Mesendoderm (in vitro differentiated cells): ENCODE results near the gene SRSF1.

Source experiments
- DNase-seq: peaks from one replicate; pipeline ENCODE4 v3.0.0; 2013
- H2AK5ac ChIP-seq: 2 replicates; pipeline ENCODE4 v1.6.1; 2013; ENCODE audit warnings: low read length, inconsistent platforms
- H2BK120ac ChIP-seq: 2 replicates; pipeline ENCODE4 v1.6.1; 2013; ENCODE audit warnings: low read depth, mild to moderate bottlenecking, low read length, moderate library complexity, mixed read lengths
- H2BK15ac ChIP-seq: replicated peaks from 2 replicates; pipeline ENCODE4 v1.6.1; 2013; ENCODE audit warnings: low read depth, mild to moderate bottlenecking, moderate library complexity
- H2BK5ac ChIP-seq: 2 replicates; pipeline ENCODE4 v1.6.1; 2013; ENCODE audit warnings: low read length, inconsistent platforms
- H3K18ac ChIP-seq: 2 replicates; pipeline ENCODE4 v1.6.1; 2013; ENCODE audit warnings: mild to moderate bottlenecking, low read length, mixed read lengths
- H3K23ac ChIP-seq: one replicate; pipeline ENCODE4 v1.6.1; 2013; ENCODE audit warnings: low read length
- H3K27ac ChIP-seq: 2 replicates; pipeline ENCODE4 v1.5.1; 2013; ENCODE audit warnings: low read depth, mild to moderate bottlenecking, inconsistent platforms, low read length, moderate library complexity
- H3K27me3 ChIP-seq: 2 replicates; pipeline ENCODE4 v1.6.1; 2013; ENCODE audit warnings: low read length, control low read depth, mild to moderate bottlenecking, inconsistent platforms; ENCODE audit not compliant: insufficient read depth, poor library complexity
- H3K36me3 ChIP-seq: 2 replicates; pipeline ENCODE4 v1.6.1; 2013; ENCODE audit warnings: low read length, inconsistent platforms; ENCODE audit not compliant: control insufficient read depth, insufficient read depth
- H3K4ac ChIP-seq: one replicate; pipeline ENCODE4 v1.6.1; 2013; ENCODE audit warnings: low read depth, mild to moderate bottlenecking, low read length, moderate library complexity
- H3K4me1 ChIP-seq: 2 replicates; pipeline ENCODE4 v1.6.1; 2013; ENCODE audit warnings: low read depth, low read length, inconsistent platforms; ENCODE audit not compliant: control insufficient read depth
- H3K4me2 ChIP-seq: 2 replicates; pipeline ENCODE4 v1.6.1; 2013; ENCODE audit warnings: low read length
- H3K4me3 ChIP-seq: 2 replicates; pipeline ENCODE4 v1.5.1; 2013; ENCODE audit warnings: mild to moderate bottlenecking, low read length
- H3K56ac ChIP-seq: one replicate; pipeline ENCODE4 v1.6.1; 2013; ENCODE audit warnings: low read length
- H3K79me1 ChIP-seq: 2 replicates; pipeline ENCODE4 v1.6.1; 2013; ENCODE audit warnings: low read length, inconsistent platforms
- H3K79me2 ChIP-seq: 2 replicates; pipeline ENCODE4 v1.6.1; 2013; ENCODE audit warnings: mild to moderate bottlenecking, low read length; ENCODE audit not compliant: control insufficient read depth, insufficient read depth
- H3K9ac ChIP-seq: 2 replicates; pipeline ENCODE4 v1.6.1; 2013; ENCODE audit warnings: low read length, inconsistent platforms
- H4K5ac ChIP-seq: one replicate; pipeline ENCODE4 v1.6.1; 2013; ENCODE audit warnings: low read length
- H4K8ac ChIP-seq: one replicate; pipeline ENCODE4 v1.6.1; 2013; ENCODE audit warnings: low read depth, mild to moderate bottlenecking, control low read depth, low read length, moderate library complexity
- WGBS: extraction: QIAGEN DNeasy Blood & Tissue Kit; methylation state at CpG from one replicate; pipeline ENCODE4 v1.1.7; 2013; ENCODE audit warnings: low lambda C conversion rate, missing lambda C conversion rate; ENCODE audit not compliant: insufficient coverage; ENCODE audit errors: extremely low coverage; 5-methylcytosine and 5-hydroxymethylcytosine counted together

SRSF1 gene

DNA sequence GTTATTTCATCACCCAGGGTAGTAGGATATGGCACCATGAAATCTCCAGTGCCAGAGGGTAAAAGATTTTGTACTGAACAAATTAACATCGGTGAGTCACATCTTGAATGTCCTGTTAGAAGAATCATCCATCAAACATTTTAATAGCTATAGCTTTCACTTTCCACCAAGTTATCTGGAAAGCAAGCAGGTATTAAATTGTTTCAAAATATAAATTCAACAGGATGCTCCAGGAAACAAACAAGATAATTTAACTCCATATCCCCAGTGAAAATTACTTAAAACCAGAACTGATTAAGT is 21.4 kb downstream of the SRSF1 start:
- H4K8ac ChIP-seq: no peak overlapping the region
- H3K4me2 ChIP-seq: no peak overlapping the region
- peaks cover 2% of the 10 kb centered on the region for H3K4me1 ChIP-seq
- peak overlapping the region; percentile 19 for H3K9ac ChIP-seq
- H3K56ac ChIP-seq: no peak overlapping the region
- H3K23ac ChIP-seq: no peak overlapping the region
- WGBS: no CpG with 5 or more reads among the region's 1 CpG
- H2BK5ac ChIP-seq: no peak overlapping the region
- H3K79me1 ChIP-seq: peaks cover 15% of the 10 kb centered on the region
- peaks cover 2% of the 10 kb centered on the region for H3K36me3 ChIP-seq
- no peak overlapping the region for H3K4ac ChIP-seq
- no peak overlapping the region for H2BK15ac ChIP-seq
- H2BK120ac ChIP-seq: no peak overlapping the region
- H3K18ac ChIP-seq: no peak overlapping the region
- no peak overlapping the region for H3K27ac ChIP-seq
- H2AK5ac ChIP-seq: no peak overlapping the region
- no peak overlapping the region for H3K4me3 ChIP-seq
- H3K79me2 ChIP-seq: peaks cover 46% of the 10 kb centered on the region
- H4K5ac ChIP-seq: no peak overlapping the region
- no peaks in the 10 kb centered on the region for H3K27me3 ChIP-seq
- no peak for DNase-seq

DNA sequence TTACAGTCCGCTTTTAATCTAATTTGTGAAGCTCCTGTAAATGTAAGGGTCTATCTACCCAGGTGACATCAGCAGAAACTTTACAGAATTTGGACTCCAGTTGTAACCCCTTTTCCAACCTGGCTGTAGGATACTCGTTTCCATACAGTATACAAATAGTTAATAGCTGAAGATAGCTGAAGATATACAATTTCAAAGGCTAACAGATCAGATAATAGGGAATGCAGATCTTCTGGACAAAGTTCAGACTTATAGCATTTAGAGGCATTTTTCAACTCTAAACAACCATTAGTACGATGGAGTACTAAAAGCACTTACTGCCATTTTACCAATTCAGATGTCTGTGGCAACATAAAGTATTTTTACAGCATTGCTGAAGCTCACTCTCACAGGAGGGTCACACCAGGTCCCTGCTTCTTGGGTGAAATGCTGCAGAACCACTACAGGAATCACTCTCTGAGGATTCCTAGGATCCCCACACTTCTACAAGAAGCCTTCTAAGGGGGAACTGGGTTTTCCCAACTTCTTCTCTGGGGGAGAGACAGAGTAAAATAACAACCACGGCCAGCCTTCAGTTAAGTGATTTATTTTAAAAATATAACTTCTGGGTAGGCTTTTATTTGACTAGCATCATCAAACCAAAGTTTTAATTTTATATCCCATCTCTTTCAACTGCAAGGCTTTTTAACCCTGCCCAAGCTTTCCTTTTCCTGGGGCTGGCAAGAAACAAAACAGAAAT is 21.9 kb downstream of the SRSF1 start:
- peaks cover 15% of the 10 kb centered on the region for H3K79me1 ChIP-seq
- no peak overlapping the region for H2AK5ac ChIP-seq
- DNase-seq: no peak
- no peak overlapping the region for H3K4ac ChIP-seq
- H3K27me3 ChIP-seq: no peaks in the 10 kb centered on the region
- H3K27ac ChIP-seq: no peak overlapping the region
- no CpG with 5 or more reads among the region's 4 CpGs for WGBS
- no peak overlapping the region for H2BK5ac ChIP-seq
- H3K4me3 ChIP-seq: no peak overlapping the region
- H3K36me3 ChIP-seq: peaks cover 2% of the 10 kb centered on the region
- no peak overlapping the region for H4K8ac ChIP-seq
- H3K4me1 ChIP-seq: peaks cover 2% of the 10 kb centered on the region
- no peak overlapping the region for H3K4me2 ChIP-seq
- H3K23ac ChIP-seq: no peak overlapping the region
- no peak overlapping the region for H2BK120ac ChIP-seq
- H3K9ac ChIP-seq: peak overlapping the region; percentile 19
- H4K5ac ChIP-seq: no peak overlapping the region
- peaks cover 46% of the 10 kb centered on the region for H3K79me2 ChIP-seq
- no peak overlapping the region for H3K18ac ChIP-seq
- H2BK15ac ChIP-seq: no peak overlapping the region
- H3K56ac ChIP-seq: no peak overlapping the region

DNA sequence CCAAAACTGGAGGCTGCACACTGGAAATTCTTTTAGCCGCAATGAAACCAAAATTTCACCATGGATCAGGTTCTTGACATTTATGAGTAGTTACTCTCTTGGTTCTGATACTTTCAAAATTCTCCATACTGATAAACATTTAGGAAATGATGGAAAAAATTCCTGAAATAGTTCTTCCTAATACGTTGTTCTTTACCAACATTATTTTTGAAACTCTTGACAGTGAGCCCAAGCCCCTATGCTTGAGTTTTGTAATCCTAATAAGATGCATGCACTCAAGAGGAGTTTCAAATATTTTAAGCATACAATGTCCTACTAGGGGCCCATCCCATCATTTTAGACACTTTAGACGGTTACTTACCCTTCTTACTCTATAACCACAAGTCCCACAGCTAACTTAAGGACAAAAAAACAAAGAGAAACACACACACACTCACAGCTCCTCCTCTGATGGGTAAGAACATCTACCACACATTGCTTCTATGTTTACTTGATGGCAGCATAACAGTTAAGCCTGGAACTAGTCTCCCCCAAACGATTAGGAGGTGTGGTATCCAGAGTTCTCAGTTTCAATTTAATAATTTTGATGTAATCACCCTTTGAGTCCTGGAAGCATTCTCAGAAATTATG is 22.7 kb downstream of the SRSF1 start:
- H3K4me1 ChIP-seq: peaks cover 2% of the 10 kb centered on the region

DNA sequence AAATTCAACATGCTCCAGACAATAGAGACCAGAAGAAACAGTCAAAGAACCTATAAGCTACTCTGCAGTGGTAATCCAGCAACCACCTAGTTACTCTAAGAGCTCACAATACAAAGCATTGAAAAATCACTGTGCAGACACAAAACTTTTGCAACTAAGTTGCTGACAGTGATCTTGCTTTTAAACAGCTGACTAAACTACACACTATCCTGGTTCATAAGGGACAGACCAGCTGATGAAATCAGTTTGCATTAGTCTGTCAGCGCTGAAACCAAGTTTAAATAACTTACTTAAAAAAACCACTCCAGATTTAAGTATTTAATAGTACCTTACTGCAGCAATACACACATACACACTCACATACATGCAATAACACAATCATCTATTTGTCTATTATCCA is 23.6 kb downstream of the SRSF1 start:
- DNase-seq: no peak
- H3K23ac ChIP-seq: no peak overlapping the region
- no peak overlapping the region for H4K8ac ChIP-seq
- no peak overlapping the region for H3K4ac ChIP-seq
- no peaks in the 10 kb centered on the region for H3K4me1 ChIP-seq
- H2BK15ac ChIP-seq: no peak overlapping the region
- H2BK120ac ChIP-seq: no peak overlapping the region
- no CpG with 5 or more reads among the region's 1 CpG for WGBS
- H3K79me1 ChIP-seq: peaks cover 15% of the 10 kb centered on the region
- no peak overlapping the region for H3K9ac ChIP-seq
- H2BK5ac ChIP-seq: no peak overlapping the region
- H3K27me3 ChIP-seq: no peaks in the 10 kb centered on the region
- H3K56ac ChIP-seq: no peak overlapping the region
- peaks cover 46% of the 10 kb centered on the region for H3K79me2 ChIP-seq
- peaks cover 2% of the 10 kb centered on the region for H3K36me3 ChIP-seq
- H3K18ac ChIP-seq: no peak overlapping the region
- H2AK5ac ChIP-seq: no peak overlapping the region
- H3K4me2 ChIP-seq: no peak overlapping the region
- no peak overlapping the region for H4K5ac ChIP-seq
- no peak overlapping the region for H3K4me3 ChIP-seq
- no peak overlapping the region for H3K27ac ChIP-seq

More for the DNA sequence above, 22.7 kb downstream of the SRSF1 start:
- no peak overlapping the region for H4K5ac ChIP-seq
- no peak overlapping the region for H3K18ac ChIP-seq
- no peak overlapping the region for H3K23ac ChIP-seq
- WGBS: no CpG with 5 or more reads among the region's 4 CpGs
- H2AK5ac ChIP-seq: no peak overlapping the region
- H3K9ac ChIP-seq: no peak overlapping the region
- no peak overlapping the region for H2BK120ac ChIP-seq
- H3K4ac ChIP-seq: no peak overlapping the region
- H3K36me3 ChIP-seq: peaks cover 2% of the 10 kb centered on the region
- H2BK15ac ChIP-seq: no peak overlapping the region
- H3K56ac ChIP-seq: no peak overlapping the region
- DNase-seq: no peak
- H2BK5ac ChIP-seq: no peak overlapping the region
- H3K27ac ChIP-seq: no peak overlapping the region
- H3K79me1 ChIP-seq: peaks cover 15% of the 10 kb centered on the region
- no peak overlapping the region for H4K8ac ChIP-seq
- no peak overlapping the region for H3K4me3 ChIP-seq
- no peak overlapping the region for H3K4me2 ChIP-seq
- peaks cover 46% of the 10 kb centered on the region for H3K79me2 ChIP-seq
- H3K27me3 ChIP-seq: no peaks in the 10 kb centered on the region

DNA sequence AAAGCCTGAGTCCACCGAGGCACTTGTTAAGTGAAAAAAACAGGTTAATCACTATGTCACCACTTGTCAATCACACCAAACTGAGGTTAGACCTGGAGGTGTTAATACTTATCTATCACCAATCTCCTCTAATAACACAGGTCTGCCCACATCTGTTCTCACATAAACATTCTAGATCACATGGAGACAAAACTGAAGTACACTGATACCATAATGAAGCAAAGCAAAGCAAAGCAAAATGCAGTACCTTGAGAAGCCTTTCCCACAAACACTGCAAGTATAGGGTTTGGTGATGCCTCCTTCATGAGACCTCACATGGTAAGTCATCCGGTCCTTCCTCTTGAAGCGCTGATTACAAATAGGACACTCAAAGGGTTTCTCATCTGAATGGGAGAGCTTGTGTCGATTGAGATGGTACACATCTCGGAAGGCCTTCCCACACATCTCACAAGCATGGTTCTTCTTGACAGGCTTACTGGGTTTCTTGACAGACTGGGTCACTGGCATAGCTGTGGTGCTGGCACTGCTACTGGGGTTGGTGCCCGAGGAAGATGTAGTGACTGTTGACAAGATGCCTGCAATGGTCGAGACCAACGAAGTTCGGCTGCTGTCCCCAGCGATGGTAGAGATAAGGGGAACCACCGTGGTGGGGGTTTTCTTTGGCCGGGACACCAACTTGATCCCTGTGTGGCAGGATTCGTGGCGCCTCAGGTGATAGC is 24.4 kb downstream of the SRSF1 start:
- Histone ChIP-seq H3K4me2 (no peak overlapping the region), H3K4me3 (no peak overlapping the region), H3K27me3 (no peaks in the 10 kb centered on the region), H3K4ac (no peak overlapping the region), H3K23ac (no peak overlapping the region), H2BK15ac (no peak overlapping the region), H3K36me3 (peaks cover 2% of the 10 kb centered on the region), H4K8ac (no peak overlapping the region), H3K56ac (no peak overlapping the region), H2AK5ac (no peak overlapping the region), H3K18ac (no peak overlapping the region), H2BK120ac (no peak overlapping the region), H3K27ac (no peak overlapping the region), H4K5ac (no peak overlapping the region), H3K79me2 (peaks cover 46% of the 10 kb centered on the region), H2BK5ac (no peak overlapping the region), H3K4me1 (no peaks in the 10 kb centered on the region), H3K79me1 (peaks cover 15% of the 10 kb centered on the region), H3K9ac (no peak overlapping the region)
- DNase-seq: no peak
- no CpG with 5 or more reads among the region's 14 CpGs for WGBS
